Measurements from ENCODE around the gene ENOX1.

The ENOX1 gene

GRCh38 chr13:43769529-43769928 is 17.2 kb downstream of the ENOX1 start:
- H3K9me3 ChIP-seq (ENCODE audit: insufficient read depth, low read depth, low read length), result no peaks in the 10 kb centered on the region

DNA sequence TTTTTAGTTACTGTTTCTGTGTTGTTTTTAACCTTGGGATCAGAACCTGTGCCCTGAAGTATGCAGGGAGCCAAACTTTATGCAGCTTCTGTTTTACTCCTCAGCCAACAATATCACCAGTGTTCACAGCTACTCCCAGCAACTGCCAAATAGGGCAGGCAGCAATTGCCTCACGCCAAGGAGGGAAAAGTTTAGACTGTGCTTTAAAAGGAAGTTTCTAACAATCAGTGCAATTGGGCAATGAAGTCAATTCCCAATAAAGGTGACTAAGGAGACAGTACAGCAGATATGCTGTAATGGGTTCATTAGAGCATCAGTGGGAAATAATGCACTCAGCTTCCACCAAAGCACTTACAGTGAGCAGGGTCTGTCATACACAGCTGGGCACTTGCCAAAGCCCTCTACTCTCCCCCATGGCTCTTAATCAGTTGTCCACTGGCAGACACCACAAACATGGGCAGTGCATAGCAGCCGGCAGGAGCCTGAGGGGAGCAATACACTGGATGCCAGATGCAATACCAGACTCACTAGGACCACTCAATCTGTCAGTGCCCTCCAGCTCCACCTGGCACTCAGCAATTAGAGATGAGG is 19.3 kb downstream of the ENOX1 start:
- H3K36me3 ChIP-seq (ENCODE audit: control insufficient read depth in 1 of 2, insufficient read depth in 2 of 2, low read length in 2 of 2), result no peaks in the 10 kb centered on the region
- H2AK5ac ChIP-seq (ENCODE audit: low read length), result no peak overlapping the region
- no peak overlapping the region for H2BK120ac ChIP-seq (ENCODE audit: insufficient read depth, low read length, poor library complexity)
- no CpG with 5 or more reads among the region's 2 CpGs for WGBS (ENCODE audit: extremely low coverage, insufficient coverage, insufficient read length)
- no peak overlapping the region for H3K27ac ChIP-seq (ENCODE audit: low read depth, low read length)
- H4K91ac ChIP-seq (ENCODE audit: low read depth, low read length), result no peak overlapping the region
- H3K4me2 ChIP-seq (ENCODE audit: low read length), result no peak overlapping the region
- no peak overlapping the region for H4K12ac ChIP-seq (ENCODE audit: low read depth, low read length)
- H4K8ac ChIP-seq (ENCODE audit: low read depth, low read length), result no peak overlapping the region
- no peak overlapping the region for H3K9ac ChIP-seq (ENCODE audit: low read length)
- H2AFZ ChIP-seq (ENCODE audit: insufficient read depth, low read length, poor library complexity), result no peak overlapping the region
- H2BK5ac ChIP-seq (ENCODE audit: low read depth, low read length, poor library complexity), result no peak overlapping the region
- no peak overlapping the region for H3K18ac ChIP-seq (ENCODE audit: low read length)
- no peak overlapping the region for H2BK12ac ChIP-seq (ENCODE audit: low read length)
- H3K27me3 ChIP-seq (ENCODE audit: insufficient read depth, low read length), result no peaks in the 10 kb centered on the region
- no peak overlapping the region for H3K14ac ChIP-seq (ENCODE audit: low read length)
- no peak for DNase-seq
- no peaks in the 10 kb centered on the region for H3K79me2 ChIP-seq (ENCODE audit: control insufficient read depth, insufficient read depth, low read length, poor library complexity)
- no peaks in the 10 kb centered on the region for H3K9me3 ChIP-seq (ENCODE audit: insufficient read depth, low read depth, low read length)
- no peak overlapping the region for H3K4ac ChIP-seq (ENCODE audit: low read depth, low read length)
- no peak overlapping the region for H3K4me3 ChIP-seq (ENCODE audit: low read depth, low read length)
- peaks cover 0 to 2% of the 10 kb centered on the region in 2 experiments for H3K4me1 ChIP-seq (ENCODE audit: control insufficient read depth in 1 of 2, insufficient read depth in 2 of 2, low read length in 2 of 2)
- no peaks in the 10 kb centered on the region for H3K79me1 ChIP-seq (ENCODE audit: low read length)
- no peak overlapping the region for H3K23ac ChIP-seq (ENCODE audit: low read length)

More at GRCh38 chr13:43769529-43769928, 17.2 kb downstream of the ENOX1 start:
- Histone ChIP-seq H2BK120ac (ENCODE audit: insufficient read depth, low read length, poor library complexity) (no peak overlapping the region), H3K9ac (ENCODE audit: low read length) (no peak overlapping the region), H3K23ac (ENCODE audit: low read length) (no peak overlapping the region), H3K4ac (ENCODE audit: low read depth, low read length) (no peak overlapping the region), H3K79me1 (ENCODE audit: low read length) (no peaks in the 10 kb centered on the region), H3K36me3 (ENCODE audit: control insufficient read depth in 1 of 2, insufficient read depth in 2 of 2, low read length in 2 of 2) (no peaks in the 10 kb centered on the region), H2AFZ (ENCODE audit: insufficient read depth, low read length, poor library complexity) (no peak overlapping the region), H2BK12ac (ENCODE audit: low read length) (no peak overlapping the region), H4K12ac (ENCODE audit: low read depth, low read length) (no peak overlapping the region), H3K27ac (ENCODE audit: low read depth, low read length) (no peak overlapping the region), H3K27me3 (ENCODE audit: insufficient read depth, low read length) (no peaks in the 10 kb centered on the region), H2BK5ac (ENCODE audit: low read depth, low read length, poor library complexity) (no peak overlapping the region), H3K4me1 (ENCODE audit: control insufficient read depth in 1 of 2, insufficient read depth in 2 of 2, low read length in 2 of 2) (peaks cover 0 to 2% of the 10 kb centered on the region in 2 experiments), H3K4me3 (ENCODE audit: low read depth, low read length) (no peak overlapping the region), H2AK5ac (ENCODE audit: low read length) (no peak overlapping the region), H3K14ac (ENCODE audit: low read length) (no peak overlapping the region), H3K79me2 (ENCODE audit: control insufficient read depth, insufficient read depth, low read length, poor library complexity) (no peaks in the 10 kb centered on the region), H4K91ac (ENCODE audit: low read depth, low read length) (no peak overlapping the region), H4K8ac (ENCODE audit: low read depth, low read length) (no peak overlapping the region), H3K18ac (ENCODE audit: low read length) (no peak overlapping the region), H3K4me2 (ENCODE audit: low read length) (no peak overlapping the region)
- no peak for DNase-seq
- WGBS (ENCODE audit: extremely low coverage, insufficient coverage, insufficient read length), result no CpG with 5 or more reads among the region's 2 CpGs

GRCh38 chr13:43766725-43767124 is 20.0 kb downstream of the ENOX1 start:
- Histone ChIP-seq H4K8ac (ENCODE audit: low read depth, low read length) (no peak overlapping the region), H3K79me2 (ENCODE audit: control insufficient read depth, insufficient read depth, low read length, poor library complexity) (no peaks in the 10 kb centered on the region), H3K14ac (ENCODE audit: low read length) (no peak overlapping the region), H2BK5ac (ENCODE audit: low read depth, low read length, poor library complexity) (no peak overlapping the region), H2BK120ac (ENCODE audit: insufficient read depth, low read length, poor library complexity) (no peak overlapping the region), H2BK12ac (ENCODE audit: low read length) (no peak overlapping the region), H2AK5ac (ENCODE audit: low read length) (no peak overlapping the region), H3K4me3 (ENCODE audit: low read depth, low read length) (no peak overlapping the region), H3K4me2 (ENCODE audit: low read length) (no peak overlapping the region), H3K36me3 (ENCODE audit: control insufficient read depth in 1 of 2, insufficient read depth in 2 of 2, low read length in 2 of 2) (no peaks in the 10 kb centered on the region), H3K79me1 (ENCODE audit: low read length) (no peaks in the 10 kb centered on the region), H3K4ac (ENCODE audit: low read depth, low read length) (no peak overlapping the region), H4K91ac (ENCODE audit: low read depth, low read length) (no peak overlapping the region), H3K23ac (ENCODE audit: low read length) (no peak overlapping the region), H3K4me1 (ENCODE audit: control insufficient read depth in 1 of 2, insufficient read depth in 2 of 2, low read length in 2 of 2) (peaks cover 0 to 2% of the 10 kb centered on the region in 2 experiments), H2AFZ (ENCODE audit: insufficient read depth, low read length, poor library complexity) (no peak overlapping the region), H4K12ac (ENCODE audit: low read depth, low read length) (no peak overlapping the region), H3K9ac (ENCODE audit: low read length) (no peak overlapping the region), H3K27ac (ENCODE audit: low read depth, low read length) (no peak overlapping the region), H3K27me3 (ENCODE audit: insufficient read depth, low read length) (no peaks in the 10 kb centered on the region), H3K9me3 (ENCODE audit: insufficient read depth, low read depth, low read length) (no peaks in the 10 kb centered on the region), H3K18ac (ENCODE audit: low read length) (no peak overlapping the region)
- no peak for DNase-seq
- no CpG with 5 or more reads among the region's 5 CpGs for WGBS (ENCODE audit: extremely low coverage, insufficient coverage, insufficient read length)

GRCh38 chr13:43764349-43764748 is 22.4 kb downstream of the ENOX1 start:
- Histone ChIP-seq H4K8ac (ENCODE audit: low read depth, low read length) (no peak overlapping the region), H3K4ac (ENCODE audit: low read depth, low read length) (no peak overlapping the region)
- no CpG with 5 or more reads among the region's 2 CpGs for WGBS (ENCODE audit: extremely low coverage, insufficient coverage, insufficient read length)

More at GRCh38 chr13:43764349-43764748, 22.4 kb downstream of the ENOX1 start:
- H2AFZ ChIP-seq (ENCODE audit: insufficient read depth, low read length, poor library complexity), result no peak overlapping the region
- no peak overlapping the region for H3K9ac ChIP-seq (ENCODE audit: low read length)
- H3K4me1 ChIP-seq (ENCODE audit: control insufficient read depth in 1 of 2, insufficient read depth in 2 of 2, low read length in 2 of 2), result peaks cover 0 to 2% of the 10 kb centered on the region in 2 experiments
- no peak overlapping the region for H4K91ac ChIP-seq (ENCODE audit: low read depth, low read length)
- H3K23ac ChIP-seq (ENCODE audit: low read length), result no peak overlapping the region
- no peaks in the 10 kb centered on the region for H3K36me3 ChIP-seq (ENCODE audit: control insufficient read depth in 1 of 2, insufficient read depth in 2 of 2, low read length in 2 of 2)
- no peaks in the 10 kb centered on the region for H3K79me1 ChIP-seq (ENCODE audit: low read length)
- no peaks in the 10 kb centered on the region for H3K79me2 ChIP-seq (ENCODE audit: control insufficient read depth, insufficient read depth, low read length, poor library complexity)
- no peak overlapping the region for H3K4me2 ChIP-seq (ENCODE audit: low read length)
- no peak overlapping the region for H4K12ac ChIP-seq (ENCODE audit: low read depth, low read length)
- no peak for DNase-seq
- H3K9me3 ChIP-seq (ENCODE audit: insufficient read depth, low read depth, low read length), result no peaks in the 10 kb centered on the region
- no peak overlapping the region for H2BK12ac ChIP-seq (ENCODE audit: low read length)
- H3K18ac ChIP-seq (ENCODE audit: low read length), result no peak overlapping the region
- no peak overlapping the region for H2BK5ac ChIP-seq (ENCODE audit: low read depth, low read length, poor library complexity)
- no peak overlapping the region for H3K27ac ChIP-seq (ENCODE audit: low read depth, low read length)
- H2AK5ac ChIP-seq (ENCODE audit: low read length), result no peak overlapping the region
- H3K27me3 ChIP-seq (ENCODE audit: insufficient read depth, low read length), result no peaks in the 10 kb centered on the region
- no peak overlapping the region for H3K4me3 ChIP-seq (ENCODE audit: low read depth, low read length)
- H2BK120ac ChIP-seq (ENCODE audit: insufficient read depth, low read length, poor library complexity), result no peak overlapping the region
- no peak overlapping the region for H3K14ac ChIP-seq (ENCODE audit: low read length)
